ENCODE data around the gene RNF43. TPM values are rescaled to one million over a fixed set of nuclear protein-coding genes. Genes with fewer than 3 reads are reported as not detected.

RNF43 gene
- total RNA-seq, 1 experiment from 2014 or later = 0.42 TPM

GRCh38 chr17:58371300-58371950 is 45.9 kb downstream of the RNF43 start:
- no peak overlapping the region for H2BK20ac ChIP-seq (ENCODE audit: low read depth, low read length, poor library complexity, severe bottlenecking)
- DNase-seq = no peak
- H3K14ac ChIP-seq (ENCODE audit: insufficient read depth, low read length) = no peak overlapping the region; the same call in 1 of the 2 replicates
- no peak overlapping the region for H3K9ac ChIP-seq (ENCODE audit: extremely low read depth, insufficient read length, low read length)
- no peak overlapping the region for H2BK5ac ChIP-seq (ENCODE audit: insufficient read length, low read length)
- Mint-ChIP-seq H3K4me1 (peaks cover 12 to 15% of the 10 kb centered on the region in 2 experiments), H3K4me3 (no peak overlapping the region), H3K36me3 (ENCODE audit: insufficient read depth in 1 of 3, low read depth in 3 of 3) (no peaks in the 10 kb centered on the region), H3K9me3 (no peaks in the 10 kb centered on the region), H3K27me3 (ENCODE audit: low read depth) (no peaks in the 10 kb centered on the region; the same call in 1 of the 2 replicates), H3K27ac (no peak overlapping the region)
- H3K4me1 ChIP-seq (ENCODE audit: insufficient read depth, low read length) = peaks cover 6% of the 10 kb centered on the region; the same call in 1 of the 2 replicates
- H4K5ac ChIP-seq (ENCODE audit: insufficient read length, low read depth, low read length) = no peak overlapping the region
- no peak overlapping the region for H2AK5ac ChIP-seq (ENCODE audit: insufficient read length, low read length)
- H2BK120ac ChIP-seq (ENCODE audit: low read depth, low read length, poor library complexity, severe bottlenecking) = no peak overlapping the region
- H3K9me3 ChIP-seq (ENCODE audit: control insufficient read depth, low read depth, low read length) = no peaks in the 10 kb centered on the region
- no peak overlapping the region for H2BK12ac ChIP-seq (ENCODE audit: insufficient read length, low read depth, low read length)
- H2BK15ac ChIP-seq (ENCODE audit: low read depth, low read length) = no peak overlapping the region
- WGBS (ENCODE audit: extremely low coverage, insufficient read length, low lambda C conversion rate) = no CpG with 5 or more reads among the region's 6 CpGs
- H4K20me1 ChIP-seq (ENCODE audit: control insufficient read depth, insufficient read depth, insufficient read length) = no peaks in the 10 kb centered on the region
- no peak overlapping the region for H4K8ac ChIP-seq (replicated peaks; ENCODE audit: insufficient read length, low read depth, low read length)
- H3K23me2 ChIP-seq (ENCODE audit: insufficient read length, low read depth, low read length, poor library complexity, severe bottlenecking) = no peaks in the 10 kb centered on the region
- H3K18ac ChIP-seq (ENCODE audit: insufficient read length, low read depth, low read length) = no peak overlapping the region
- H3K4ac ChIP-seq (ENCODE audit: low read depth, low read length) = no peak overlapping the region
- H2AFZ ChIP-seq (ENCODE audit: low read length) = no peak overlapping the region
- H3K56ac ChIP-seq (ENCODE audit: insufficient read length, low read depth, low read length) = no peak overlapping the region
- no peaks in the 10 kb centered on the region for H3K27me3 ChIP-seq (ENCODE audit: insufficient read depth, low read length)
- H4K91ac ChIP-seq (ENCODE audit: insufficient read length, low read depth, low read length) = no peak overlapping the region
- no peak overlapping the region for H3K27ac ChIP-seq (ENCODE audit: insufficient read length, low read depth, low read length)
- no peak for TF ChIP-seq CTCF (conservative IDR thresholded peaks at IDR 0.05)
- H3T11ph ChIP-seq (ENCODE audit: low read length) = no peak overlapping the region
- H3K79me2 ChIP-seq (ENCODE audit: insufficient read depth, low read length) = no peaks in the 10 kb centered on the region
- no peak overlapping the region for H3K4me2 ChIP-seq (ENCODE audit: insufficient read depth, insufficient read length, low read length)
- no peaks in the 10 kb centered on the region for H3K79me1 ChIP-seq (ENCODE audit: insufficient read depth, low read depth, low read length, poor library complexity, severe bottlenecking)
- H3K23ac ChIP-seq (ENCODE audit: insufficient read length, low read depth, low read length) = no peak overlapping the region
